ENCODE data around the gene MPZL2. TPM values are rescaled to one million over a fixed set of nuclear protein-coding genes. Genes with fewer than 3 reads are reported as not detected.

Gene MPZL2
- total and polyA plus RNA-seq, 9 of the 15 experiments (the other 6 are each of a cell fraction or from before 2014, with no cell fraction given): 0.09 to 0.28 (median 0.18) TPM; not detected in 2

DNA sequence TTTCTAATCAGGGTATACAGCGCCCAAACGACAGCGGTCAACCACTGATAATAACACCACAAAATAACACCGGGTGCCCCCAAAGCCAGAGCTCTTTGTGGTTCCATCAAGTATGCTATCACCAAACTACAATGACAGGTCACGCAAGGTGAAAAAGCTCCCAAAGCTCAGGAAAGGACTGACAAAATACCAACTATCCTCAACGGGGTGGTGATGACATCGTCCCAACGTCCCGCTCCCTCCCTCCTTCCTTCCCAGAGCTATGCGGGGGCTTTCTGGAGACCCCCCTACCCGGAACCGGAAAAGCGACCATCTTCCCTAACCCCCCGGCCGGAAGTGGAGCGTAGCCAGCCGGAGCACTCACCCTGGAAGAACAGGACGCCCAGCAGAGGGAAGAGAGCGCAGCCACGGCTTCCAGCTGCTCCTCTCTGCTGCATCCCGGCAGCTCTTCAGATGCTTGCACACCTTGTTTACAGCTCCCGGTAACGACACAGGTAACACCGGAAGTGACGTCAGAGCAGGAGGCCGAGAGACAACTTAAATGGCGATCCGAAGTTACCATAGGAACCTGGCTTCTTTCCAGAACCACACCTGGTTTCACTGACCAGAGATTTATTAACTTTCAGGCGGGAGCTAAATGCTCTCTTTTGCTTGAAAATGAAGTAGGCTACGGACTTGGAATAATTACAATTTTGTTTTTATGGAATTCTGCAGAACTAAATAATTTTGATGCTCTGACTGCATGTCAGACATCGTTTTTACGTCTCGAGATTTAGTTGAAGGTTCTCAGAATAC, 12.0 kb downstream of the MPZL2 start, which contains the start of gene MPZL3 (continued):
- TF ChIP-seq, protein P1, sequence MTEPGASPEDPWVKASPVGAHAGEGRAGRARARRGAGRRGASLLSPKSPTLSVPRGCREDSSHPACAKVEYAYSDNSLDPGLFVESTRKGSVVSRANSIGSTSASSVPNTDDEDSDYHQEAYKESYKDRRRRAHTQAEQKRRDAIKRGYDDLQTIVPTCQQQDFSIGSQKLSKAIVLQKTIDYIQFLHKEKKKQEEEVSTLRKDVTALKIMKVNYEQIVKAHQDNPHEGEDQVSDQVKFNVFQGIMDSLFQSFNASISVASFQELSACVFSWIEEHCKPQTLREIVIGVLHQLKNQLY (CRISPR knock-in tag; conservative IDR thresholded peaks at IDR 0.05): no peak
- TF ChIP-seq EP300 (IDR thresholded peaks at IDR 0.05; ENCODE audit: low read length) (no peak), EHMT2 (IDR thresholded peaks at IDR 0.05) (peak; percentile 99), LCOR (CRISPR knock-in tag; IDR thresholded peaks at IDR 0.05) (peak; percentile 36; the same call in 1 of the 2 replicates), ZNF444 (CRISPR knock-in tag; IDR thresholded peaks at IDR 0.05) (no peak), RFX7 (CRISPR knock-in tag; IDR thresholded peaks at IDR 0.05) (no peak), CSDE1 (IDR thresholded peaks at IDR 0.05) (peak in 1 of 2 experiments; percentile 50; a peak in 1 of 4 replicates), ZNF197 (CRISPR knock-in tag; IDR thresholded peaks at IDR 0.05; ENCODE audit: low read depth) (0 out of 2 replicates have a peak, but pooled peaks have one; percentile 50), ZNF12 (CRISPR knock-in tag; IDR thresholded peaks at IDR 0.05) (peak; percentile 67; the same call in 1 of the 2 replicates)
- TF ChIP-seq, protein P2, sequence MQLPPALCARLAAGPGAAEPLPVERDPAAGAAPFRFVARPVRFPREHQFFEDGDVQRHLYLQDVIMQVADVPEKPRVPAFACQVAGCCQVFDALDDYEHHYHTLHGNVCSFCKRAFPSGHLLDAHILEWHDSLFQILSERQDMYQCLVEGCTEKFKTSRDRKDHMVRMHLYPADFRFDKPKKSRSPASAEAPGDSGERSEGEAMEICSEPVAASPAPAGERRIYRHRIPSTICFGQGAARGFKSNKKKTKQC (CRISPR knock-in tag; IDR thresholded peaks at IDR 0.05): peak; percentile 93
- TF ChIP-seq, protein P3, sequence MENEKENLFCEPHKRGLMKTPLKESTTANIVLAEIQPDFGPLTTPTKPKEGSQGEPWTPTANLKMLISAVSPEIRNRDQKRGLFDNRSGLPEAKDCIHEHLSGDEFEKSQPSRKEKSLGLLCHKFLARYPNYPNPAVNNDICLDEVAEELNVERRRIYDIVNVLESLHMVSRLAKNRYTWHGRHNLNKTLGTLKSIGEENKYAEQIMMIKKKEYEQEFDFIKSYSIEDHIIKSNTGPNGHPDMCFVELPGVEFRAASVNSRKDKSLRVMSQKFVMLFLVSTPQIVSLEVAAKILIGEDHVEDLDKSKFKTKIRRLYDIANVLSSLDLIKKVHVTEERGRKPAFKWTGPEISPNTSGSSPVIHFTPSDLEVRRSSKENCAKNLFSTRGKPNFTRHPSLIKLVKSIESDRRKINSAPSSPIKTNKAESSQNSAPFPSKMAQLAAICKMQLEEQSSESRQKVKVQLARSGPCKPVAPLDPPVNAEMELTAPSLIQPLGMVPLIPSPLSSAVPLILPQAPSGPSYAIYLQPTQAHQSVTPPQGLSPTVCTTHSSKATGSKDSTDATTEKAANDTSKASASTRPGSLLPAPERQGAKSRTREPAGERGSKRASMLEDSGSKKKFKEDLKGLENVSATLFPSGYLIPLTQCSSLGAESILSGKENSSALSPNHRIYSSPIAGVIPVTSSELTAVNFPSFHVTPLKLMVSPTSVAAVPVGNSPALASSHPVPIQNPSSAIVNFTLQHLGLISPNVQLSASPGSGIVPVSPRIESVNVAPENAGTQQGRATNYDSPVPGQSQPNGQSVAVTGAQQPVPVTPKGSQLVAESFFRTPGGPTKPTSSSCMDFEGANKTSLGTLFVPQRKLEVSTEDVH (IDR thresholded peaks at IDR 0.05; ENCODE audit: low read depth, partially characterized antibody): peak; percentile 88
- TF ChIP-seq, protein P4, sequence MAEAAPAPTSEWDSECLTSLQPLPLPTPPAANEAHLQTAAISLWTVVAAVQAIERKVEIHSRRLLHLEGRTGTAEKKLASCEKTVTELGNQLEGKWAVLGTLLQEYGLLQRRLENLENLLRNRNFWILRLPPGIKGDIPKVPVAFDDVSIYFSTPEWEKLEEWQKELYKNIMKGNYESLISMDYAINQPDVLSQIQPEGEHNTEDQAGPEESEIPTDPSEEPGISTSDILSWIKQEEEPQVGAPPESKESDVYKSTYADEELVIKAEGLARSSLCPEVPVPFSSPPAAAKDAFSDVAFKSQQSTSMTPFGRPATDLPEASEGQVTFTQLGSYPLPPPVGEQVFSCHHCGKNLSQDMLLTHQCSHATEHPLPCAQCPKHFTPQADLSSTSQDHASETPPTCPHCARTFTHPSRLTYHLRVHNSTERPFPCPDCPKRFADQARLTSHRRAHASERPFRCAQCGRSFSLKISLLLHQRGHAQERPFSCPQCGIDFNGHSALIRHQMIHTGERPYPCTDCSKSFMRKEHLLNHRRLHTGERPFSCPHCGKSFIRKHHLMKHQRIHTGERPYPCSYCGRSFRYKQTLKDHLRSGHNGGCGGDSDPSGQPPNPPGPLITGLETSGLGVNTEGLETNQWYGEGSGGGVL (CRISPR knock-in tag; IDR thresholded peaks at IDR 0.05): no peak
- TF ChIP-seq, protein P5, sequence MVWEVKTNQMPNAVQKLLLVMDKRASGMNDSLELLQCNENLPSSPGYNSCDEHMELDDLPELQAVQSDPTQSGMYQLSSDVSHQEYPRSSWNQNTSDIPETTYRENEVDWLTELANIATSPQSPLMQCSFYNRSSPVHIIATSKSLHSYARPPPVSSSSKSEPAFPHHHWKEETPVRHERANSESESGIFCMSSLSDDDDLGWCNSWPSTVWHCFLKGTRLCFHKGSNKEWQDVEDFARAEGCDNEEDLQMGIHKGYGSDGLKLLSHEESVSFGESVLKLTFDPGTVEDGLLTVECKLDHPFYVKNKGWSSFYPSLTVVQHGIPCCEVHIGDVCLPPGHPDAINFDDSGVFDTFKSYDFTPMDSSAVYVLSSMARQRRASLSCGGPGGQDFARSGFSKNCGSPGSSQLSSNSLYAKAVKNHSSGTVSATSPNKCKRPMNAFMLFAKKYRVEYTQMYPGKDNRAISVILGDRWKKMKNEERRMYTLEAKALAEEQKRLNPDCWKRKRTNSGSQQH (CRISPR knock-in tag; IDR thresholded peaks at IDR 0.05): no peak
- TF ChIP-seq, protein P6, sequence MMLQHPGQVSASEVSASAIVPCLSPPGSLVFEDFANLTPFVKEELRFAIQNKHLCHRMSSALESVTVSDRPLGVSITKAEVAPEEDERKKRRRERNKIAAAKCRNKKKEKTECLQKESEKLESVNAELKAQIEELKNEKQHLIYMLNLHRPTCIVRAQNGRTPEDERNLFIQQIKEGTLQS (IDR thresholded peaks at IDR 0.05): peak; percentile 89
- TF ChIP-seq, protein P6 (CRISPR knock-in tag; conservative IDR thresholded peaks at IDR 0.05): no peak

Data from K562 (cell line).